HepG2 (cell line): ENCODE data around the gene MYO1E.

Experiments used
- CEBPZ ChIP-seq: IDR thresholded peaks from 2 replicates; pipeline ENCODE4 v1.6.1; 2012; ENCODE audit warnings: low read length, improper control_type of control experiment
- ELF1 ChIP-seq: sonication (generic); formaldehyde crosslinking; IDR thresholded peaks from 2 replicates; pipeline ENCODE4 v1.4.0; 2020; ENCODE audit warnings: missing genetic modification reagents
- HCFC1 ChIP-seq: fragments of 150-350 bp; IDR thresholded peaks from 2 replicates; pipeline ENCODE4 v1.6.1; 2014; ENCODE audit warnings: low read depth, low read length
- HIVEP1 ChIP-seq: sonication (generic); formaldehyde crosslinking; IDR thresholded peaks from 2 replicates; pipeline ENCODE4 v1.4.0; 2020; ENCODE audit warnings: mild to moderate bottlenecking, missing genetic modification reagents
- PATZ1 ChIP-seq: sonication (generic); formaldehyde crosslinking; IDR thresholded peaks from 2 replicates; pipeline ENCODE4 v1.4.0; 2020; ENCODE audit warnings: missing genetic modification reagents
- SIN3A ChIP-seq: IDR thresholded peaks from 2 replicates; pipeline ENCODE4 v1.6.1; 2011; ENCODE audit warnings: low read depth, mild to moderate bottlenecking, control low read depth, low read length, borderline replicate concordance
- USF2 ChIP-seq, 2 experiments: sonication (generic) in 1 of 2; formaldehyde crosslinking in 1 of 2; IDR thresholded peaks; 2 replicates each; pipeline versions ENCODE4 v1.5.1 to v1.6.1; 2011 to 2020; ENCODE audit warnings: borderline replicate concordance in 1 of 2, low read depth in 1 of 2, low read length in 1 of 2, mild to moderate bottlenecking in 1 of 2, missing genetic modification reagents in 1 of 2, moderate library complexity in 1 of 2
- YY1 ChIP-seq: IDR thresholded peaks from 2 replicates; pipeline ENCODE4 v1.6.1; 2011; ENCODE audit warnings: low read length, low read depth, moderate library complexity, mild to moderate bottlenecking; ENCODE audit not compliant: insufficient read depth, insufficient replicate concordance
- ZBTB1 ChIP-seq: sonication (generic); formaldehyde crosslinking; IDR thresholded peaks from 2 replicates; pipeline ENCODE4 v1.4.0; 2020; ENCODE audit warnings: missing genetic modification reagents, borderline replicate concordance
- ZNF225 ChIP-seq: sonication (generic); formaldehyde crosslinking; IDR thresholded peaks from 2 replicates; pipeline ENCODE4 v1.4.0; 2020; ENCODE audit warnings: mild to moderate bottlenecking, missing genetic modification reagents
- ZNF770 ChIP-seq: sonication (generic); formaldehyde crosslinking; IDR thresholded peaks from 2 replicates; pipeline ENCODE4 v1.5.0; 2020; ENCODE audit warnings: mild to moderate bottlenecking, missing genetic modification reagents
- ZXDC ChIP-seq: sonication (generic); formaldehyde crosslinking; IDR thresholded peaks from 2 replicates; pipeline ENCODE4 v1.5.0; 2020; ENCODE audit warnings: mild to moderate bottlenecking, missing genetic modification reagents

- TF ChIP-seq HCFC1 (no peak), ZNF225 (CRISPR knock-in tag) (no peak), YY1 (no peak), USF2 (IDR thresholded peaks at IDR 0.05; ENCODE audit: low read depth, low read length) (no peak), USF2 (CRISPR knock-in tag; IDR thresholded peaks at IDR 0.05; ENCODE audit: borderline replicate concordance) (no peak), SIN3A (no peak), ZXDC (CRISPR knock-in tag) (no peak), ELF1 (CRISPR knock-in tag) (no peak), CEBPZ (no peak), ZBTB1 (CRISPR knock-in tag) (no peak), ZNF770 (CRISPR knock-in tag) (no peak), HIVEP1 (no peak), PATZ1 (no peak)
Observed at GRCh38 chr15:59165726-59166125, 206.9 kb downstream of the MYO1E start.
